Left lung (tissue), 10 donors: ENCODE data around the gene SOX8. TPM values are rescaled to one million over a fixed set of nuclear protein-coding genes. Genes with fewer than 3 reads are reported as not detected.

Source experiments
- ATAC-seq: fragments of 200-7000 bp; cut with Tn5 transposase; one replicate; pipeline ENCODE4 v1.9.1; 2020; ENCODE audit warnings: moderate library complexity
- DNase-seq, 4 donors: peaks; one replicate each; pipeline ENCODE4 v3.0.0-alpha.2; 2013 to 2020
- H3K27ac ChIP-seq, 2 donors: fragments of 200-600 bp; sonication (generic) in 1 of 2; one replicate each; pipeline versions ENCODE4 v1.5.0 to v1.8.0; 2020 to 2021
- H3K27me3 ChIP-seq, 2 donors: fragments of 200-600 bp; sonication (generic) in 1 of 2; one replicate each; pipeline versions ENCODE4 v1.5.0 to v1.8.0; 2020 to 2021
- H3K36me3 ChIP-seq, 2 donors: fragments of 200-600 bp; sonication (generic) in 1 of 2; one replicate each; pipeline versions ENCODE4 v1.5.0 to v1.8.0; 2020 to 2021
- H3K4me1 ChIP-seq, 2 donors: fragments of 200-600 bp; one replicate each; pipeline ENCODE4 v1.8.0; 2021
- H3K4me3 ChIP-seq, 2 donors: fragments of 200-600 bp; sonication (generic) in 1 of 2; one replicate each; pipeline versions ENCODE4 v1.5.0 to v1.8.0; 2020 to 2021; ENCODE audit warnings: mild to moderate bottlenecking in 1 of 2
- H3K9me3 ChIP-seq, 2 donors: fragments of 200-600 bp; sonication (generic) in 1 of 2; one replicate each; pipeline versions ENCODE4 v1.5.0 to v1.8.0; 2020 to 2021
- intact Hi-C, 2 donors: fragments of 100-400 bp; cut with DNase I; formaldehyde crosslinking; loops; one replicate each; pipeline versions ENCODE4 v1.11.2 to v1.14.2; 2022
- polyA plus RNA-seq, 6 donors: library from polyadenylated mRNA; unstranded; fragments of 120-200 nt; gene quantifications; one replicate each; pipeline ENCODE4 v1.2.1, GENCODE V29; 2013; ENCODE audit not compliant: insufficient read length in 6 of 6
- total RNA-seq, 2 donors: library from RNA; stranded (reverse); fragmentation: NEBNext Ultra II Directional; extraction: Animal tissue kit (Norgen Biotek cat#: 25700); gene quantifications; one replicate each; pipeline ENCODE4 v1.2.1, GENCODE V29; 2021
- TF ChIP-seq, protein P1 (sequence below), 2 donors: fragments of 200-600 bp; sonication (generic) in 1 of 2; IDR thresholded peaks; one replicate each; pipeline versions ENCODE4 v1.5.0 to v1.8.0; 2021; ENCODE audit warnings: antibody characterized with exemption in 2 of 2
- donor health status: DM: no; HTN: yes; CAD: no.
- donor health status: DM: no; HTN: no; CAD: no.

SOX8 gene
- total and polyA plus RNA-seq, 8 donors = 0.26 to 4.1 (median 2.5) TPM

DNA sequence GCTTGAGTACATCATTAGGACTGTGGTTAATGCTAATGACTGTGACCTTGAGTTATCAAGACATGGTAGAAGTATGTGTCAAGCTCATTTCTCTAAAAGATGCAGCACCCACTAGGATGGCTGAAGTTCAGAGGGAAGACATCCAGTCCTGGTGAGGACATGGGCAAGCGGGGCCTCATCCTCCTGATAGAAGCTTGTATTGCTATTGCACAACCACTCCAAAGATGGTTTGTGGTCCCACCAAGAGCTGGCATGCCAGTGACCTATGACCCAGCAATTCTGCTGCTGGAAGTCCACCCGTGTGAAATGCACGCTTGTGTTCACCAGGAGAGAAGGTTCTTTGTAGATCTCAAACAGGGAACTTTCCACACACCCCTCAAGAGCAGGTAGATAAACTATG, 14.2 kb downstream of the SOX8 start:
- Histone ChIP-seq H3K4me3 (no peak overlapping the region), H3K4me1 (no peaks in the 10 kb centered on the region), H3K27me3 (peaks cover 0 to 51% of the 10 kb centered on the region in 2 donors), H3K27ac (no peak overlapping the region), H3K36me3 (no peaks in the 10 kb centered on the region), H3K9me3 (peaks cover 0 to 17% of the 10 kb centered on the region in 2 donors)
- intact Hi-C loops = no loop called here
- DNase-seq (no peak), ATAC-seq (no peak)
- TF ChIP-seq, protein P1, sequence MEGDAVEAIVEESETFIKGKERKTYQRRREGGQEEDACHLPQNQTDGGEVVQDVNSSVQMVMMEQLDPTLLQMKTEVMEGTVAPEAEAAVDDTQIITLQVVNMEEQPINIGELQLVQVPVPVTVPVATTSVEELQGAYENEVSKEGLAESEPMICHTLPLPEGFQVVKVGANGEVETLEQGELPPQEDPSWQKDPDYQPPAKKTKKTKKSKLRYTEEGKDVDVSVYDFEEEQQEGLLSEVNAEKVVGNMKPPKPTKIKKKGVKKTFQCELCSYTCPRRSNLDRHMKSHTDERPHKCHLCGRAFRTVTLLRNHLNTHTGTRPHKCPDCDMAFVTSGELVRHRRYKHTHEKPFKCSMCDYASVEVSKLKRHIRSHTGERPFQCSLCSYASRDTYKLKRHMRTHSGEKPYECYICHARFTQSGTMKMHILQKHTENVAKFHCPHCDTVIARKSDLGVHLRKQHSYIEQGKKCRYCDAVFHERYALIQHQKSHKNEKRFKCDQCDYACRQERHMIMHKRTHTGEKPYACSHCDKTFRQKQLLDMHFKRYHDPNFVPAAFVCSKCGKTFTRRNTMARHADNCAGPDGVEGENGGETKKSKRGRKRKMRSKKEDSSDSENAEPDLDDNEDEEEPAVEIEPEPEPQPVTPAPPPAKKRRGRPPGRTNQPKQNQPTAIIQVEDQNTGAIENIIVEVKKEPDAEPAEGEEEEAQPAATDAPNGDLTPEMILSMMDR (IDR thresholded peaks at IDR 0.05) = no peak

DNA sequence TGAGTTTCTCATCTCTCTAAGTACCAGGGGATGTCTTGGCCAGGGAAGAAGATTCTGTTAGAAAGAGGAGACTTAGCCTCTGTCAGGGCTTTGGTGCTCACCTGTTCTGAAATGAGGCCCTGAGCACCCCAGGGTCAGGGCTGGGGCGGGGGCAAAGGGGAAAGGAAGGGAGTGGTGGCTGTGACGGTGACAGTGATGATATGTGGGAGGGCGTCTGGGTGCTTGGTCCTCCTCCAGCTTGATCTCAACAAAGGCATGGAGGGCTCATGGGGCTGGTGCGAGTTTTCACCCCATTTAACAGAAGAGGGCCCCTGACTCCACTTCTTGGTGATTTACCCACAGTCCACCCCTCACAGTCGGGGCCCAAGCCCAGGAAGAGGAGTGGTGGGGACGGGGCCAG, 15.1 kb downstream of the SOX8 start:
- no peaks in the 10 kb centered on the region for H3K4me1 ChIP-seq
- peaks cover 0 to 48% of the 10 kb centered on the region in 2 donors for H3K27me3 ChIP-seq
- H3K36me3 ChIP-seq = no peaks in the 10 kb centered on the region
- ATAC-seq = no peak
- TF ChIP-seq, protein P1 (IDR thresholded peaks at IDR 0.05) = no peak
- peaks cover 0 to 17% of the 10 kb centered on the region in 2 donors for H3K9me3 ChIP-seq
- intact Hi-C loops = no loop called here
- no peak overlapping the region for H3K27ac ChIP-seq
- H3K4me3 ChIP-seq = no peak overlapping the region
- no peak for DNase-seq

DNA sequence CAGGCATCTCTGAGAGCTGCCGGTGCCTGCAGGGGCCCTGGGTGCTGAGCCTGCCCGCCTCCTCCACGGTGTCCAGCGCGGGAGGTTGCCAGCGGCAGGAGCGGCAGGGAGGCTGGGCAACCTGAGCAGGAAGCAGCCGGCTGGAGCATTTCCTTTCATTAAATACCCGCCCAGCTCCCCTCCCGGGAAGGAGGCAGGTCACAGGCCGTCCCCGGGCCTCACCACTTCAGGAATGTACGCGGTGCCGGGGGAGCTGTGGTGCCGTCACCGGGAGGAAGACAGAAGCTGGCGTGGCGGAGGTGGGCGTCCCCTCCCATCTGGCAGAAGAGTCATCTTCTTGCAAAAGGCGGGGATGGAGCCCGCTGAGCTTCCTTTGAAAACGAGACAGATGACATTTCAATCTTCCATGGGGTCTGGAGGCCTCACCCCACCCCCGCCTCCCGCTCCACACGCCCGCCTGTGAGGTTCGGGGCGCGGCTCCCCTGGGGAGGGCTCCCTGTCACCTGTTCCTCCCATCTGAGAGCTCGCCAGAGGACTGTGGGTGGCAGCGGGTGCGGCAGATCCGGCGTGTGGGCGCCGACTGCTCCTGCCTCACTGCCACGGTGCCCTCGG, 16.0 kb downstream of the SOX8 start:
- no peaks in the 10 kb centered on the region for H3K36me3 ChIP-seq
- peaks cover 0 to 17% of the 10 kb centered on the region in 2 donors for H3K9me3 ChIP-seq
- no peak for DNase-seq
- intact Hi-C loops = no loop called here
- peak overlapping the region in 1 of 2 donors; percentile 11 for H3K4me3 ChIP-seq
- TF ChIP-seq, protein P1 (IDR thresholded peaks at IDR 0.05) = no peak
- H3K27ac ChIP-seq = no peak overlapping the region
- peak; percentile 85 for ATAC-seq
- peaks cover 0 to 56% of the 10 kb centered on the region in 2 donors for H3K27me3 ChIP-seq
- H3K4me1 ChIP-seq = no peaks in the 10 kb centered on the region

DNA sequence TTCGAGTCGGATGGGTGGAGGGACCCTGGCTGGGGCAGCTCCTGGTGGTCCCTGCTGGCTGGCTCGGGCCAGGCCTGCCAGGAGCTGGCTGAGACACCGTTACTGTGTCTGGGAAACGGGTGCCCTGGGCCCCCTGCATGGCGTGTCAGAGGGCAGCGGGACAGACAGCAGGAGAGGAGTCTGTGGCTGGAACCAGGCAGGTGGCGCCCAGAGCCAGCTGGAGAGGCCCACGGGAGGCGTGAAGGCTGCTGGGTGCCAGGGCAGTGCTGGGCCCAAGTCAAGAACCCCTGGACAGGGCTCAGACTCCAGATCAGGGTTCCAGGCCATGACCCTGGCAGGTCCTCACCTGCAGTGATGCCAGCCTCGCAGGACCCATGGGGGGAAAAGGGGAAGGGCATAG, 16.6 kb downstream of the SOX8 start:
- Histone ChIP-seq H3K27me3 (peaks cover 0 to 60% of the 10 kb centered on the region in 2 donors), H3K9me3 (peaks cover 0 to 17% of the 10 kb centered on the region in 2 donors), H3K36me3 (no peaks in the 10 kb centered on the region), H3K4me3 (no peak overlapping the region), H3K4me1 (no peaks in the 10 kb centered on the region), H3K27ac (no peak overlapping the region)
- no peak for ATAC-seq
- no peak for DNase-seq
- intact Hi-C loops = no loop called here
- TF ChIP-seq, protein P1 (IDR thresholded peaks at IDR 0.05) = no peak

DNA sequence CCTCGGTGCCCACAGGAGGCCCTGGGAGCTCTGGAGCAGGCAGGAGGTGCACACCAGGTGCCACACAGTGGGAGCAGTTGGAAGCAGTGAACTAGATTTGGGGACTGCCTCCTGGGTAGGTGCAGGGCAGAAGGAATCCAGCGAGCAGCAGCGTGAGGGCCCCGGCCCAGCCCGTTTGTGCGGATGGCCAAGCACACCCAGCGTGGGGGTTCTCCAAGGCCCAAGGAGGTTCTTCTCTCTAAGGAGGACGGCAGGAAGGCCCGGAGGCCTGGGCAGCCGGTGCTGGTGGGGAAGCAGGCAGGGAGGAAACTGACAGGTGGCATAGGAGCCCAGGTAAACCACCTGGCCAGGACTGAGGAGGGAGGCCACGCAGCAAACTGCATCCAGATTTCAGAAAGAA, 17.0 kb downstream of the SOX8 start:
- H3K36me3 ChIP-seq = no peaks in the 10 kb centered on the region
- no peak for DNase-seq
- H3K4me1 ChIP-seq = no peaks in the 10 kb centered on the region
- ATAC-seq = no peak
- TF ChIP-seq, protein P1 (IDR thresholded peaks at IDR 0.05) = no peak
- H3K27me3 ChIP-seq = peaks cover 0 to 64% of the 10 kb centered on the region in 2 donors
- no peak overlapping the region for H3K4me3 ChIP-seq
- H3K27ac ChIP-seq = no peak overlapping the region
- H3K9me3 ChIP-seq = peaks cover 0 to 17% of the 10 kb centered on the region in 2 donors
- intact Hi-C loops = no loop called here
